Vagina (tissue), 2 donors: ENCODE results near the gene GGCT. TPM values are rescaled to one million over a fixed set of nuclear protein-coding genes. Genes with fewer than 3 reads are reported as not detected.

Experiments
- DNase-seq, 2 donors: peaks; one replicate each; pipeline ENCODE4 v3.0.0-alpha.2; 2017; ENCODE audit errors: extremely low spot score in 2 of 2
- H3K27ac ChIP-seq: fragments of 200-600 bp; sonication (generic); one replicate; pipeline ENCODE4 v1.5.1; 2019
- H3K27me3 ChIP-seq: fragments of 200-600 bp; sonication (generic); one replicate; pipeline ENCODE4 v1.5.1; 2019
- H3K36me3 ChIP-seq, 2 donors: fragments of 200-600 bp; sonication (generic); one replicate each; pipeline ENCODE4 v1.5.1; 2017 to 2019
- H3K4me1 ChIP-seq: fragments of 200-600 bp; sonication (generic); one replicate; pipeline ENCODE4 v1.5.1; 2019
- H3K4me3 ChIP-seq, 2 donors: fragments of 200-600 bp; sonication (generic); 1 replicate in 1 of 2; 2 replicates in 1 of 2; pipeline ENCODE4 v1.5.1; 2016 to 2019
- H3K9me3 ChIP-seq: fragments of 200-600 bp; sonication (generic); one replicate; pipeline ENCODE4 v1.5.1; 2019
- CTCF ChIP-seq, 3 experiments: fragments of 450-650 bp in 2 of 3; fragments of 200-600 bp in 1 of 3; sonication (generic) in 1 of 3; IDR thresholded peaks; one replicate each; pipeline ENCODE4 v1.5.1; 2017 to 2019; ENCODE audit warnings: antibody characterized with exemption in 3 of 3, mild to moderate bottlenecking in 2 of 3, moderate library complexity in 2 of 3
- POLR2A ChIP-seq, 2 donors: fragments of 450-650 bp; IDR thresholded peaks; one replicate each; pipeline ENCODE4 v1.6.1; 2017; ENCODE audit warnings: antibody characterized with exemption in 2 of 2, mild to moderate bottlenecking in 2 of 2, moderate library complexity in 2 of 2
- POLR2AphosphoS5 ChIP-seq, 2 donors: sonication (generic); formaldehyde crosslinking; IDR thresholded peaks; one replicate each; pipeline ENCODE4 v1.9.0; 2017; ENCODE audit warnings: antibody characterized with exemption in 2 of 2, mild to moderate bottlenecking in 2 of 2, low read depth in 1 of 2; ENCODE audit not compliant: insufficient read depth in 1 of 2
- intact Hi-C: fragments of 100-400 bp; cut with DNase I; formaldehyde crosslinking; loops from one replicate; pipeline ENCODE4 v1.15.1; 2023
- total RNA-seq: library from RNA; depleted of rRNA; stranded (reverse); fragments of >200 nt; gene quantifications from one replicate; pipeline ENCODE4 v1.2.3, GENCODE V29; 2016

Gene GGCT
- total RNA-seq, 1 donor from 2014 or later = 21.6 TPM

GRCh38 chr7:30502470-30503251, 2.0 kb downstream of the GGCT start:
- Histone ChIP-seq H3K36me3 (peaks cover 0 to 9% of the 10 kb centered on the region in 2 donors), H3K4me3 (no peak overlapping the region), H3K27me3 (no peaks in the 10 kb centered on the region), H3K4me1 (peaks cover 30% of the 10 kb centered on the region), H3K9me3 (no peaks in the 10 kb centered on the region), H3K27ac (no peak overlapping the region)
- intact Hi-C loops = no loop called here
- DNase-seq = no peak
- TF ChIP-seq CTCF (IDR thresholded peaks at IDR 0.05) = no peak
- no peak for TF ChIP-seq POLR2AphosphoS5 (IDR thresholded peaks at IDR 0.05; ENCODE audit: insufficient read depth in 1 of 2, low read depth in 1 of 2)
- TF ChIP-seq POLR2A (IDR thresholded peaks at IDR 0.05) = no peak

GRCh38 chr7:30501264-30501663, 3.4 kb downstream of the GGCT start:
- Histone ChIP-seq H3K4me3 (no peak overlapping the region), H3K9me3 (no peaks in the 10 kb centered on the region), H3K4me1 (peaks cover 30% of the 10 kb centered on the region), H3K27me3 (no peaks in the 10 kb centered on the region), H3K36me3 (peaks cover 0 to 23% of the 10 kb centered on the region in 2 donors), H3K27ac (no peak overlapping the region)
- TF ChIP-seq POLR2A (IDR thresholded peaks at IDR 0.05) (no peak), CTCF (IDR thresholded peaks at IDR 0.05) (no peak), POLR2AphosphoS5 (IDR thresholded peaks at IDR 0.05; ENCODE audit: insufficient read depth in 1 of 2, low read depth in 1 of 2) (no peak)
- intact Hi-C loops = no loop called here
- no peak for DNase-seq

GRCh38 chr7:30493228-30493627, 11.4 kb downstream of the GGCT start:
- no peaks in the 10 kb centered on the region for H3K4me1 ChIP-seq
- H3K27ac ChIP-seq = no peak overlapping the region
- DNase-seq = no peak
- H3K9me3 ChIP-seq = peaks cover 3% of the 10 kb centered on the region
- intact Hi-C loops = no loop called here
- no peak overlapping the region for H3K4me3 ChIP-seq
- no peaks in the 10 kb centered on the region for H3K27me3 ChIP-seq
- peaks cover 0 to 18% of the 10 kb centered on the region in 2 donors for H3K36me3 ChIP-seq
- TF ChIP-seq CTCF (IDR thresholded peaks at IDR 0.05) = no peak
- no peak for TF ChIP-seq POLR2A (IDR thresholded peaks at IDR 0.05)
- TF ChIP-seq POLR2AphosphoS5 (IDR thresholded peaks at IDR 0.05; ENCODE audit: insufficient read depth in 1 of 2, low read depth in 1 of 2) = no peak

GRCh38 chr7:30491417-30491816, 13.2 kb downstream of the GGCT start:
- H3K4me3 ChIP-seq = no peak overlapping the region
- H3K27ac ChIP-seq = no peak overlapping the region
- H3K4me1 ChIP-seq = no peaks in the 10 kb centered on the region
- H3K36me3 ChIP-seq = peaks cover 0 to 3% of the 10 kb centered on the region in 2 donors
- TF ChIP-seq CTCF (IDR thresholded peaks at IDR 0.05) (no peak), POLR2A (IDR thresholded peaks at IDR 0.05) (no peak), POLR2AphosphoS5 (IDR thresholded peaks at IDR 0.05; ENCODE audit: insufficient read depth in 1 of 2, low read depth in 1 of 2) (no peak)
- intact Hi-C loops = no loop called here
- H3K9me3 ChIP-seq = peaks cover 3% of the 10 kb centered on the region
- H3K27me3 ChIP-seq = no peaks in the 10 kb centered on the region
- no peak for DNase-seq

GRCh38 chr7:30487371-30487770, 17.3 kb downstream of the GGCT start:
- intact Hi-C loops = no loop called here
- no peak for TF ChIP-seq POLR2A (IDR thresholded peaks at IDR 0.05)
- no peak for TF ChIP-seq CTCF (IDR thresholded peaks at IDR 0.05)
- no peak for TF ChIP-seq POLR2AphosphoS5 (IDR thresholded peaks at IDR 0.05; ENCODE audit: insufficient read depth in 1 of 2, low read depth in 1 of 2)
- no peaks in the 10 kb centered on the region for H3K4me1 ChIP-seq
- DNase-seq = no peak
- H3K27ac ChIP-seq = no peak overlapping the region
- no peaks in the 10 kb centered on the region for H3K27me3 ChIP-seq
- H3K36me3 ChIP-seq = no peaks in the 10 kb centered on the region
- peaks cover 3% of the 10 kb centered on the region for H3K9me3 ChIP-seq
- H3K4me3 ChIP-seq = no peak overlapping the region
